Measurements from ENCODE around the gene PTPRG. TPM values are rescaled to one million over a fixed set of nuclear protein-coding genes. Genes with fewer than 3 reads are reported as not detected.

The PTPRG gene
- total RNA-seq, 1 experiment from 2014 or later = 32.1 TPM

GRCh38 chr3:61595826-61596225, 34.5 kb downstream of the PTPRG start:
- TF ChIP-seq SRF (IDR thresholded peaks at IDR 0.05; ENCODE audit: low read depth) = no peak
- TF ChIP-seq FOSL1 (IDR thresholded peaks at IDR 0.05; ENCODE audit: low read depth) = no peak
- TF ChIP-seq JUND (IDR thresholded peaks at IDR 0.05) = no peak
- TF ChIP-seq ATF3 (IDR thresholded peaks at IDR 0.05) = no peak
- TF ChIP-seq CEBPB (IDR thresholded peaks at IDR 0.05; ENCODE audit: low read depth) = no peak
- no peak for TF ChIP-seq CBX3 (IDR thresholded peaks at IDR 0.05; ENCODE audit: low read depth)
- TF ChIP-seq ZBTB33 (IDR thresholded peaks at IDR 0.05; ENCODE audit: extremely low read depth, insufficient replicate concordance, low read length) = no peak
- Histone ChIP-seq H3K9me3 (ENCODE audit: control insufficient read depth in 1 of 2, insufficient read depth in 1 of 2, low read depth in 1 of 2, low read length in 2 of 2) (no peaks in the 10 kb centered on the region), H3K36me3 (ENCODE audit: control insufficient read depth in 1 of 2, insufficient read depth in 2 of 2, low read length in 2 of 2) (no peaks in the 10 kb centered on the region), H3K4me3 (replicated peaks in 1 of 2; ENCODE audit: low read depth in 1 of 2, low read length in 2 of 2) (no peak overlapping the region), H3K4me1 (ENCODE audit: control insufficient read depth in 1 of 2, insufficient read depth in 2 of 2, low read length in 2 of 2) (no peaks in the 10 kb centered on the region), H3K9ac (ENCODE audit: low read length) (no peak overlapping the region), H3K27ac (ENCODE audit: low read depth, low read length) (no peak overlapping the region), H4K20me1 (ENCODE audit: insufficient read depth) (no peaks in the 10 kb centered on the region), H3K9me2 (ENCODE audit: insufficient read depth) (no peaks in the 10 kb centered on the region), H2AFZ (ENCODE audit: low read depth, low read length, poor library complexity, severe bottlenecking) (no peak overlapping the region), H3K27me3 (ENCODE audit: insufficient read depth, low read length) (no peaks in the 10 kb centered on the region), H3K4me2 (ENCODE audit: low read length) (no peak overlapping the region), H3K79me2 (ENCODE audit: insufficient read depth, low read length) (peaks cover 53% of the 10 kb centered on the region)
- RAD21 ChIA-PET (ENCODE audit: low non-redundant PET in 1 of 2, low total read pairs in 2 of 2, uncharacterized antibody in 2 of 2, unreplicated experiment in 2 of 2) = no interaction called here
- POLR2A ChIA-PET = no interaction called here
- DNase-seq (ENCODE audit: low read depth, low spot score) (no peak), ATAC-seq (no peak)
- CTCF ChIA-PET = no interaction called here
- BruUV-seq (replicated peaks) = no TSS peak
- intact Hi-C loops (cut with micrococcal nuclease) = no loop called here

GRCh38 chr3:61597906-61598305, 36.5 kb downstream of the PTPRG start:
- ChIA-PET CTCF (no interaction called here), RAD21 (ENCODE audit: low non-redundant PET in 1 of 2, low total read pairs in 2 of 2, uncharacterized antibody in 2 of 2, unreplicated experiment in 2 of 2) (no interaction called here), POLR2A (no interaction called here)
- no peak overlapping the region for H3K4me3 ChIP-seq (replicated peaks in 1 of 2; ENCODE audit: low read depth in 1 of 2, low read length in 2 of 2)
- no peak overlapping the region for H2AFZ ChIP-seq (ENCODE audit: low read depth, low read length, poor library complexity, severe bottlenecking)
- DNase-seq (ENCODE audit: low read depth, low spot score) (no peak), ATAC-seq (no peak)
- no peaks in the 10 kb centered on the region for H3K9me3 ChIP-seq (ENCODE audit: control insufficient read depth in 1 of 2, insufficient read depth in 1 of 2, low read depth in 1 of 2, low read length in 2 of 2)
- intact Hi-C loops (cut with micrococcal nuclease) = no loop called here
- no peak overlapping the region for H3K27ac ChIP-seq (ENCODE audit: low read depth, low read length)
- H3K9ac ChIP-seq (ENCODE audit: low read length) = no peak overlapping the region
- no peaks in the 10 kb centered on the region for H3K27me3 ChIP-seq (ENCODE audit: insufficient read depth, low read length)
- H3K79me2 ChIP-seq (ENCODE audit: insufficient read depth, low read length) = peaks cover 44% of the 10 kb centered on the region
- H3K4me2 ChIP-seq (ENCODE audit: low read length) = no peak overlapping the region
- no peaks in the 10 kb centered on the region for H3K36me3 ChIP-seq (ENCODE audit: control insufficient read depth in 1 of 2, insufficient read depth in 2 of 2, low read length in 2 of 2)
- H4K20me1 ChIP-seq (ENCODE audit: insufficient read depth) = no peaks in the 10 kb centered on the region
- no TSS peak for BruUV-seq (replicated peaks)
- no peaks in the 10 kb centered on the region for H3K9me2 ChIP-seq (ENCODE audit: insufficient read depth)
- no peaks in the 10 kb centered on the region for H3K4me1 ChIP-seq (ENCODE audit: control insufficient read depth in 1 of 2, insufficient read depth in 2 of 2, low read length in 2 of 2)
- TF ChIP-seq SIN3A (IDR thresholded peaks at IDR 0.05; ENCODE audit: low read depth) = no peak
- no peak for TF ChIP-seq TCF7L2 (IDR thresholded peaks at IDR 0.05; ENCODE audit: borderline replicate concordance, extremely low read depth, insufficient read depth, insufficient read length)
- TF ChIP-seq CEBPB (IDR thresholded peaks at IDR 0.05; ENCODE audit: low read depth) = no peak
- no peak for TF ChIP-seq SP1 (IDR thresholded peaks at IDR 0.05; ENCODE audit: low read depth)
- TF ChIP-seq FOSL1 (IDR thresholded peaks at IDR 0.05; ENCODE audit: low read depth) = no peak
- TF ChIP-seq POLR2A (IDR thresholded peaks at IDR 0.05; ENCODE audit: borderline replicate concordance, extremely low read depth, insufficient read depth, insufficient read length) = no peak
- no peak for TF ChIP-seq SRF (IDR thresholded peaks at IDR 0.05; ENCODE audit: low read depth)
- TF ChIP-seq MAX (IDR thresholded peaks at IDR 0.05) = no peak
- no peak for TF ChIP-seq CBX3 (IDR thresholded peaks at IDR 0.05; ENCODE audit: low read depth)
- TF ChIP-seq EZH2phosphoT487 (IDR thresholded peaks at IDR 0.05; ENCODE audit: borderline replicate concordance) = no peak
- TF ChIP-seq ZBTB33 (IDR thresholded peaks at IDR 0.05; ENCODE audit: extremely low read depth, insufficient replicate concordance, low read length) = no peak
- TF ChIP-seq EZH2 (IDR thresholded peaks at IDR 0.05) = no peak
- no peak for TF ChIP-seq CTCF (IDR thresholded peaks at IDR 0.05 in 2 of 3, conservative IDR thresholded peaks at IDR 0.05 in 1 of 3; ENCODE audit: borderline replicate concordance in 1 of 3, insufficient read depth in 1 of 3, low read depth in 2 of 3, low read length in 2 of 3)
